Choroid plexus epithelial cell (primary cell): ENCODE data around the gene CD151.

Experiments
- DNase-seq: peaks from one replicate; pipeline ENCODE4 v3.0.0-alpha.2; 2010; ENCODE audit warnings: low read depth
- H3K4me3 ChIP-seq: 2 replicates; pipeline ENCODE4 v1.5.1; 2011; ENCODE audit warnings: low read depth, mild to moderate bottlenecking, control low read depth, low read length, moderate library complexity
- TF ChIP-seq, protein P1 (sequence below): conservative IDR thresholded peaks from 2 replicates; pipeline ENCODE4 v1.5.1; 2011; ENCODE audit warnings: low read depth, mild to moderate bottlenecking, control low read depth, inconsistent platforms, low read length, moderate library complexity

Gene CD151

DNA sequence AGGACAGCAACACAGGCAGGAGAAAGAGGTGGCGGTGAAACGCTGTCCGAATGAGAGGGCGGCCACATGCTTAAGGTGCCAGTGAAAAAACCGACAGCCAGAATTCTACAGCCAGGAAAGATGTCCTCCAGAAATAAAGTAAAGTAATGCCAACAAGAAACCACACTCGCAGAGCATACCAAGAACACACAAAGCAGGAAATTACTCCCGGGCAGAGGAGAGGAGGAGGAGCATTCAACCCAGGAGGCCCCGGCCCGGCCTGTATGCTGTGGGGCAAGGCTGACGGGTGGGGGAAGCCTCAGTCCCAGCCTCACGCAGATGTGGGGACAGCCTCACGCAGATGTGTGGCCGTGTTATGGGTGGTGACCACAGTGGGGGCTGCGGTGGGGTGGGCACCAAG lies 49.8 kb downstream of the CD151 start:
- no peak overlapping the region for H3K4me3 ChIP-seq
- TF ChIP-seq, protein P1, sequence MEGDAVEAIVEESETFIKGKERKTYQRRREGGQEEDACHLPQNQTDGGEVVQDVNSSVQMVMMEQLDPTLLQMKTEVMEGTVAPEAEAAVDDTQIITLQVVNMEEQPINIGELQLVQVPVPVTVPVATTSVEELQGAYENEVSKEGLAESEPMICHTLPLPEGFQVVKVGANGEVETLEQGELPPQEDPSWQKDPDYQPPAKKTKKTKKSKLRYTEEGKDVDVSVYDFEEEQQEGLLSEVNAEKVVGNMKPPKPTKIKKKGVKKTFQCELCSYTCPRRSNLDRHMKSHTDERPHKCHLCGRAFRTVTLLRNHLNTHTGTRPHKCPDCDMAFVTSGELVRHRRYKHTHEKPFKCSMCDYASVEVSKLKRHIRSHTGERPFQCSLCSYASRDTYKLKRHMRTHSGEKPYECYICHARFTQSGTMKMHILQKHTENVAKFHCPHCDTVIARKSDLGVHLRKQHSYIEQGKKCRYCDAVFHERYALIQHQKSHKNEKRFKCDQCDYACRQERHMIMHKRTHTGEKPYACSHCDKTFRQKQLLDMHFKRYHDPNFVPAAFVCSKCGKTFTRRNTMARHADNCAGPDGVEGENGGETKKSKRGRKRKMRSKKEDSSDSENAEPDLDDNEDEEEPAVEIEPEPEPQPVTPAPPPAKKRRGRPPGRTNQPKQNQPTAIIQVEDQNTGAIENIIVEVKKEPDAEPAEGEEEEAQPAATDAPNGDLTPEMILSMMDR: no peak
- peak; percentile 35 for DNase-seq

DNA sequence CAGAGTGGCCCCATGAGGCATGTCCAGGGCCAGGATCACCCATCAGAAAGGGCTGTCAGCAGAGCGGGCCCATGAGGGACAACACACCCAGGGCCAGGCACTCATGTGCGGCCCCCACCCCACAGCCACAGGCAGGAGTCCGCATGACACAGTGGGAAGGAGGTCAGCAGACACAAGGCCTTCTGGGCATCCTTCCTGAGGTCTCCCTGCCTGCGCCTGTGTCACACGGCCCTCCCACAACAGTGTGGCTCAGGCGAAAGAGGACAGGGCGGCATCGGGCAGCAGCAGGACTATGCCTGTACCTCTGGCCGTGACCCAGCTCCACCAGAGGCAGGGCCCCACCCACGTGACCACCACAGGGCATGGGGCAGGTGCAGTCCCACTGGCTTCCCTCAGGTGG lies 50.8 kb downstream of the CD151 start:
- TF ChIP-seq, protein P1: no peak
- no peak overlapping the region for H3K4me3 ChIP-seq
- no peak for DNase-seq

DNA sequence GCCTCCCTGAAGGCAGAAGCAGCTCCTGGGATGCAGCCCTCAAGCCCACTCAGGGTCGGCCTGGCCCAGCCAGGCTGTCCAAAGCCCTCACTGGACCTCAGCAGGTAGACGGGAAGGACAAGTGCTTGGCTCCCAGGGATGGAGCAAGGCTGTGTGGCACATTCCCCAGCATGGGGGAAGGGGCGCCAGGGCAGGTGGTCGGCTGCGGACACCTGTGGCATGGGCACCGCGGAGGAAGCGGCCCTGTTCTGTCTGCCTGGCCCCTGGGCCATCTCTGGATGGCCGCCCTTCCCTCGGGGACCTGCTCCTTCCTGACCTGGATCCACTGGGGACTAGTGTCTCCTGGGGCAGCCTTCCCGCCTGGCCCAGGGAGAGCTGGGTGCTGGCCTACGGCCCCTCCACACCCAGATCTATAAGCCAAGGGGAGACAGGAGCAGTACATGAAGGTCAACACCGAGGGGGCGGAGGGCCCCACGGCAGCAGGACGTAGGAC lies 51.9 kb downstream of the CD151 start:
- TF ChIP-seq, protein P1: no peak
- DNase-seq: no peak
- no peak overlapping the region for H3K4me3 ChIP-seq

DNA sequence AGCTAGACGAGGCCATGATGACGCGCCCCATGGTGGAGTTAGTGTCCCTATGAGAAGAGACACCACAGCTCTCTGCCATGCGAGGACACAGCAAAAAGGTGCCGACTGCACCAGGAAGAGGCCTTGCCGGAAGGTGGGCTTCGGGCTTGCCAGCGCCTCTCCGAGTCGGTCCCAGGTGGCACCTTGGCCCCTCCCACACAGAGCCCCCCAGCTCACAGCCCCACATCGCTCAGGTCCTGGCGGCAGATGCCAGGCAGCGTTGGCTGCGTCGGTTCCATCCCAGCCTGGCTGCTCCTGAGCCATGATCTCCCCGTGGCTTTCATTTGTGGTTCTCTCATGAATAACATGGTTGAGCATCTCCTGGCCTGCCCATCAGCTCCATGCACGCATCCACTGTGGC lies 53.8 kb downstream of the CD151 start:
- TF ChIP-seq, protein P1: no peak
- DNase-seq: no peak
- no peak overlapping the region for H3K4me3 ChIP-seq

DNA sequence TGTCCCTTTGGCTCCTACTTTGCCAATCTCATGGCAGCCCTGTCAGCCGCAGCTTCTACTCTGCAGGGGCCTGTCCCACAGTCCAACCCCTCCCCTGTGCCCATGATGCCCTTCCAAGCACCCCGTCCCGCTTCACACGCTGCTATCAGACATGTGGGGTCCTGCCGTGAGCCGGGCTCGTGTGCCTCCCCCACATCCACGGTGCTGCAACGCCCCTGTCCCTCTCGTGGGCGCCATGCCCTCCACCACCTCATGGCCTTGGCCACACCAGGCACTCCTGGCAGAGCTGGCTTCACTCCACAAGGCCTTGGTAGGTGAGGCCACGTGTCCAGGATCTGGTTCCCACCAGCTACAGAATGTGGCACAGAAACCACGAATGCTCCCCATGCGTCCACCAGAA lies 54.8 kb downstream of the CD151 start:
- TF ChIP-seq, protein P1: no peak

More for the DNA sequence above, 54.8 kb downstream of the CD151 start:
- DNase-seq: no peak
- no peak overlapping the region for H3K4me3 ChIP-seq
